ENCODE data around the gene PSAT1. TPM values are rescaled to one million over a fixed set of nuclear protein-coding genes. Genes with fewer than 3 reads are reported as not detected.

The PSAT1 gene
- total RNA-seq, 1 experiment from 2014 or later: 71.8 TPM

GRCh38 chr9:78354989-78355388 lies 58.1 kb downstream of the PSAT1 start:
- DNase-seq (ENCODE audit: low read depth, low spot score) (no peak), ATAC-seq (no peak)
- TF ChIP-seq REST (IDR thresholded peaks at IDR 0.05; ENCODE audit: insufficient read depth in 1 of 2, low read depth in 2 of 2, low read length in 1 of 2): no peak
- no peak for TF ChIP-seq TCF7L2 (IDR thresholded peaks at IDR 0.05; ENCODE audit: low read depth, low read length)
- no peak for TF ChIP-seq POLR2AphosphoS5 (IDR thresholded peaks at IDR 0.05; ENCODE audit: low read depth, low read length)
- TF ChIP-seq, protein P1, sequence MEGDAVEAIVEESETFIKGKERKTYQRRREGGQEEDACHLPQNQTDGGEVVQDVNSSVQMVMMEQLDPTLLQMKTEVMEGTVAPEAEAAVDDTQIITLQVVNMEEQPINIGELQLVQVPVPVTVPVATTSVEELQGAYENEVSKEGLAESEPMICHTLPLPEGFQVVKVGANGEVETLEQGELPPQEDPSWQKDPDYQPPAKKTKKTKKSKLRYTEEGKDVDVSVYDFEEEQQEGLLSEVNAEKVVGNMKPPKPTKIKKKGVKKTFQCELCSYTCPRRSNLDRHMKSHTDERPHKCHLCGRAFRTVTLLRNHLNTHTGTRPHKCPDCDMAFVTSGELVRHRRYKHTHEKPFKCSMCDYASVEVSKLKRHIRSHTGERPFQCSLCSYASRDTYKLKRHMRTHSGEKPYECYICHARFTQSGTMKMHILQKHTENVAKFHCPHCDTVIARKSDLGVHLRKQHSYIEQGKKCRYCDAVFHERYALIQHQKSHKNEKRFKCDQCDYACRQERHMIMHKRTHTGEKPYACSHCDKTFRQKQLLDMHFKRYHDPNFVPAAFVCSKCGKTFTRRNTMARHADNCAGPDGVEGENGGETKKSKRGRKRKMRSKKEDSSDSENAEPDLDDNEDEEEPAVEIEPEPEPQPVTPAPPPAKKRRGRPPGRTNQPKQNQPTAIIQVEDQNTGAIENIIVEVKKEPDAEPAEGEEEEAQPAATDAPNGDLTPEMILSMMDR (IDR thresholded peaks at IDR 0.05): no peak
- TF ChIP-seq SIN3A (IDR thresholded peaks at IDR 0.05; ENCODE audit: borderline replicate concordance, insufficient read depth, low read depth, low read length): no peak
- Histone ChIP-seq H3K27me3 (ENCODE audit: control insufficient read depth, insufficient read depth, low read length) (no peaks in the 10 kb centered on the region), H3K4me3 (ENCODE audit: low read depth in 2 of 2, low read length in 2 of 2) (no peak overlapping the region), H3K4me1 (ENCODE audit: control insufficient read depth, insufficient read depth, low read length) (no peaks in the 10 kb centered on the region), H3K36me3 (ENCODE audit: control insufficient read depth, insufficient read depth, low read length) (no peaks in the 10 kb centered on the region), H3K27ac (ENCODE audit: low read length) (no peak overlapping the region), H3K9me3 (ENCODE audit: control insufficient read depth, insufficient read depth, low read depth, low read length) (no peaks in the 10 kb centered on the region)
- POLR2A ChIA-PET: no interaction called here
- intact Hi-C loops (cut with micrococcal nuclease; ENCODE audit: unreplicated experiment) (no loop called here), in situ Hi-C loops (cut with HindIII; ENCODE audit: low pct_unique_long_range_greater_than_20kb, low sequenced_read_pairs) (no loop called here)
- CTCF ChIA-PET: no interaction called here
- BruUV-seq (replicated peaks): no TSS peak

GRCh38 chr9:78356634-78357033 lies 59.7 kb downstream of the PSAT1 start:
- no peaks in the 10 kb centered on the region for H3K36me3 ChIP-seq (ENCODE audit: control insufficient read depth, insufficient read depth, low read length)
- H3K9me3 ChIP-seq (ENCODE audit: control insufficient read depth, insufficient read depth, low read depth, low read length): no peaks in the 10 kb centered on the region
- BruUV-seq (replicated peaks): no TSS peak
- in situ Hi-C loops (cut with HindIII; ENCODE audit: low pct_unique_long_range_greater_than_20kb, low sequenced_read_pairs) (no loop called here), intact Hi-C loops (cut with micrococcal nuclease; ENCODE audit: unreplicated experiment) (no loop called here)
- ATAC-seq (no peak), DNase-seq (ENCODE audit: low read depth, low spot score) (no peak)
- no peak overlapping the region for H3K27ac ChIP-seq (ENCODE audit: low read length)
- no peaks in the 10 kb centered on the region for H3K27me3 ChIP-seq (ENCODE audit: control insufficient read depth, insufficient read depth, low read length)
- CTCF ChIA-PET: no interaction called here
- POLR2A ChIA-PET: no interaction called here
- H3K4me1 ChIP-seq (ENCODE audit: control insufficient read depth, insufficient read depth, low read length): no peaks in the 10 kb centered on the region
- TF ChIP-seq SIN3A (IDR thresholded peaks at IDR 0.05; ENCODE audit: borderline replicate concordance, insufficient read depth, low read depth, low read length) (no peak), POLR2AphosphoS5 (IDR thresholded peaks at IDR 0.05; ENCODE audit: low read depth, low read length) (no peak), REST (IDR thresholded peaks at IDR 0.05; ENCODE audit: insufficient read depth in 1 of 2, low read depth in 2 of 2, low read length in 1 of 2) (no peak), TCF7L2 (IDR thresholded peaks at IDR 0.05; ENCODE audit: low read depth, low read length) (no peak)
- TF ChIP-seq, protein P1 (IDR thresholded peaks at IDR 0.05): no peak
- no peak overlapping the region for H3K4me3 ChIP-seq (ENCODE audit: low read depth in 2 of 2, low read length in 2 of 2)
